Fibroblast of pulmonary artery (primary cell): ENCODE results near the gene PLA2G7.

Experiments
- DNase-seq: peaks from one replicate; pipeline ENCODE4 v3.0.0-alpha.2; 2010; ENCODE audit warnings: low read depth
- H3K4me3 ChIP-seq: replicated peaks from 2 replicates; pipeline ENCODE4 v1.5.1; 2011; ENCODE audit warnings: low read depth, mild to moderate bottlenecking, control low read depth, low read length, moderate library complexity
- CTCF ChIP-seq: IDR thresholded peaks from 2 replicates; pipeline ENCODE4 v1.5.1; 2011; ENCODE audit warnings: mild to moderate bottlenecking, control low read depth, low read length, inconsistent platforms; ENCODE audit errors: missing control alignments

Gene PLA2G7

GRCh38 chr6:46715141-46715540 lies 20.0 kb downstream of the PLA2G7 start:
- no peak overlapping the region for H3K4me3 ChIP-seq
- no peak for DNase-seq
- no peak for TF ChIP-seq CTCF

- no peak for TF ChIP-seq CTCF
- DNase-seq: no peak
- H3K4me3 ChIP-seq: no peak overlapping the region
Measured at GRCh38 chr6:46711491-46711890, 23.7 kb downstream of the PLA2G7 start.

GRCh38 chr6:46706464-46706863 lies 28.7 kb downstream of the PLA2G7 start:
- H3K4me3 ChIP-seq: no peak overlapping the region
- no peak for DNase-seq
- TF ChIP-seq CTCF: no peak

- H3K4me3 ChIP-seq: no peak overlapping the region
- TF ChIP-seq CTCF: no peak
- DNase-seq: peak; percentile 40
Measured at GRCh38 chr6:46704562-46704961, 30.6 kb downstream of the PLA2G7 start.

GRCh38 chr6:46699970-46700369 lies 35.2 kb downstream of the PLA2G7 start:
- TF ChIP-seq CTCF: no peak
- H3K4me3 ChIP-seq: no peak overlapping the region
- no peak for DNase-seq

- no peak overlapping the region for H3K4me3 ChIP-seq
- no peak for DNase-seq
- TF ChIP-seq CTCF: no peak
Measured at GRCh38 chr6:46690911-46691451, 44.2 kb downstream of the PLA2G7 start.

- no peak overlapping the region for H3K4me3 ChIP-seq
- no peak for DNase-seq
- TF ChIP-seq CTCF: no peak
Measured at GRCh38 chr6:46690141-46690755, 44.9 kb downstream of the PLA2G7 start.
